Heart left ventricle (tissue), 13 donors: Measurements from ENCODE around the gene FKTN.

Source experiments
- POLR2A ChIP-seq, 2 donors: fragments of 450-650 bp; IDR thresholded peaks; one replicate each; pipeline ENCODE4 v1.6.1; 2017; ENCODE audit warnings: antibody characterized with exemption in 2 of 2, mild to moderate bottlenecking in 2 of 2, moderate library complexity in 2 of 2
- TF ChIP-seq, protein P1 (sequence below), 12 donors: fragments of 200-600 bp; sonication (generic) in 4 of 12; IDR thresholded peaks; one replicate each; pipeline versions ENCODE4 v1.5.0 to v1.8.0; 2018 to 2022; ENCODE audit warnings: antibody characterized with exemption in 12 of 12, mild to moderate bottlenecking in 5 of 12
- donor health status: ischemic (EF 13 %, LVEDD 7.1; RV severe dilation, severe dysfunction).
- donor health status: DM: no; HTN: yes; CAD: no.
- donor health status: DM: no; HTN: no; CAD: no.
- donor health status: ischemic (EF 25% LVEDD 6.9; RV normal size, moderate dysfunction).
- donor health status: ischemic (EF 25% LVEDD 5.7; RV mildly dilated, moderate dysfunction).
- donor health status: ischemic (EF 35%, LVEDD 5.7; RV mildly dilated, moderate dysfunction).
- donor health status: nonischemic (EF 11% LVEDD 7.7; RV severe dilation, severe dysfunction).
- donor health status: DM: yes; HTN: yes; CAD: no.
- donor health status: PGD.
- donor health status: ischemic (EF 29% LVEDD 5.4; RV normal size, mild dysfunction).
- donor health status: nonischemic (EF 23%, LVEDD 6.1; RV moderate dilation, normal function).

DNA sequence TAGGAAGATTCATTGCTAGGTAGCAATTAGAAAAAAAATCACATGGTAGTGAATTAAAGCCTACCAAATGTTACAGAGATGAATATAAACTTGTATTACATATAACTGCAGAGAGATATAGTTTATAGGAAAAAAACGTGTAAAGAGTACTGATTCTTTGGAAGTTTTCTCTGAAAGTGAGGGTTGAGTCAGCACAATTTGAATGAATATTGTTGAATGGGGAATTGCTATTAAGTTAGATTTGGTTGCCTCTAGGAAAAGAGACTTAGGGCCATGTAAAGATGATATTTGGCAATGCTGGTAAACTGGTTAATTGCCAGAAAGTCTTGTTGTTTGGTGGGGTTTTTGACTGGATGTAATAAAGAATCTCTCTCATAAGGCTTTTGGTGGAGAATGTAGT lies 67.2 kb downstream of the FKTN start:
- TF ChIP-seq, protein P1, sequence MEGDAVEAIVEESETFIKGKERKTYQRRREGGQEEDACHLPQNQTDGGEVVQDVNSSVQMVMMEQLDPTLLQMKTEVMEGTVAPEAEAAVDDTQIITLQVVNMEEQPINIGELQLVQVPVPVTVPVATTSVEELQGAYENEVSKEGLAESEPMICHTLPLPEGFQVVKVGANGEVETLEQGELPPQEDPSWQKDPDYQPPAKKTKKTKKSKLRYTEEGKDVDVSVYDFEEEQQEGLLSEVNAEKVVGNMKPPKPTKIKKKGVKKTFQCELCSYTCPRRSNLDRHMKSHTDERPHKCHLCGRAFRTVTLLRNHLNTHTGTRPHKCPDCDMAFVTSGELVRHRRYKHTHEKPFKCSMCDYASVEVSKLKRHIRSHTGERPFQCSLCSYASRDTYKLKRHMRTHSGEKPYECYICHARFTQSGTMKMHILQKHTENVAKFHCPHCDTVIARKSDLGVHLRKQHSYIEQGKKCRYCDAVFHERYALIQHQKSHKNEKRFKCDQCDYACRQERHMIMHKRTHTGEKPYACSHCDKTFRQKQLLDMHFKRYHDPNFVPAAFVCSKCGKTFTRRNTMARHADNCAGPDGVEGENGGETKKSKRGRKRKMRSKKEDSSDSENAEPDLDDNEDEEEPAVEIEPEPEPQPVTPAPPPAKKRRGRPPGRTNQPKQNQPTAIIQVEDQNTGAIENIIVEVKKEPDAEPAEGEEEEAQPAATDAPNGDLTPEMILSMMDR (IDR thresholded peaks at IDR 0.05) = no peak
- no peak for TF ChIP-seq POLR2A (IDR thresholded peaks at IDR 0.05)
